Breast epithelium (tissue), 3 donors: ENCODE measurements around the gene HKDC1.

Experiments
- POLR2A ChIP-seq: fragments of 450-650 bp; IDR thresholded peaks from one replicate; pipeline ENCODE4 v1.6.1; 2016; ENCODE audit warnings: antibody characterized with exemption, mild to moderate bottlenecking, moderate library complexity
- POLR2AphosphoS5 ChIP-seq, 3 donors: sonication (generic); formaldehyde crosslinking; IDR thresholded peaks; one replicate each; pipeline ENCODE4 v1.6.1; 2017; ENCODE audit warnings: antibody characterized with exemption in 3 of 3
- TF ChIP-seq, protein P1 (sequence below), 3 donors: fragments of 450-650 bp; IDR thresholded peaks; one replicate each; pipeline ENCODE4 v1.5.1; 2016 to 2017; ENCODE audit warnings: antibody characterized with exemption in 3 of 3, mild to moderate bottlenecking in 3 of 3, moderate library complexity in 3 of 3

DNA sequence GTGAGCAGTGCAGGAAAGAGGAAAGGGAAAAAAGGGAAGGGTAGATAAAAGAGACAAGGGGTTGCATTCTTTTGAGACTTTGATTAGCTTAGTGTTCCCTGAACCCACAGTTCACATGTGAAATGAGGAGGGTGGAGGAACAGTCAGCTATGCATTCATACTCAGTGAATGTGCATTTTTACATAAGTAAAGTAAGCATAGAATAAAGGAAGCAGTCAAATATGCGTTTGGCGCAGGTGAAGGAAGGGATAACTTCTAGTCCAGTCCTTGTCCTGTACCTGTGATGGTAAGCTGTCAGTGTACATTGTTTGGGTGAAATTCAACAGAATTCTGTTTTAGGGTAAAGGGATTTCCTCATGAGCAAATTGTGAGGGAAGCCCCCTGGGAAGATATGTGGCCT lies 86.3 kb downstream of the HKDC1 start:
- TF ChIP-seq POLR2A (no peak), POLR2AphosphoS5 (IDR thresholded peaks at IDR 0.05) (no peak)
- TF ChIP-seq, protein P1, sequence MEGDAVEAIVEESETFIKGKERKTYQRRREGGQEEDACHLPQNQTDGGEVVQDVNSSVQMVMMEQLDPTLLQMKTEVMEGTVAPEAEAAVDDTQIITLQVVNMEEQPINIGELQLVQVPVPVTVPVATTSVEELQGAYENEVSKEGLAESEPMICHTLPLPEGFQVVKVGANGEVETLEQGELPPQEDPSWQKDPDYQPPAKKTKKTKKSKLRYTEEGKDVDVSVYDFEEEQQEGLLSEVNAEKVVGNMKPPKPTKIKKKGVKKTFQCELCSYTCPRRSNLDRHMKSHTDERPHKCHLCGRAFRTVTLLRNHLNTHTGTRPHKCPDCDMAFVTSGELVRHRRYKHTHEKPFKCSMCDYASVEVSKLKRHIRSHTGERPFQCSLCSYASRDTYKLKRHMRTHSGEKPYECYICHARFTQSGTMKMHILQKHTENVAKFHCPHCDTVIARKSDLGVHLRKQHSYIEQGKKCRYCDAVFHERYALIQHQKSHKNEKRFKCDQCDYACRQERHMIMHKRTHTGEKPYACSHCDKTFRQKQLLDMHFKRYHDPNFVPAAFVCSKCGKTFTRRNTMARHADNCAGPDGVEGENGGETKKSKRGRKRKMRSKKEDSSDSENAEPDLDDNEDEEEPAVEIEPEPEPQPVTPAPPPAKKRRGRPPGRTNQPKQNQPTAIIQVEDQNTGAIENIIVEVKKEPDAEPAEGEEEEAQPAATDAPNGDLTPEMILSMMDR (IDR thresholded peaks at IDR 0.05): no peak
